ENCODE measurements around the gene USP50. TPM values are rescaled to one million over a fixed set of nuclear protein-coding genes. Genes with fewer than 3 reads are reported as not detected.
"Not testable (repeated sequence)": the region's sequence is repeated elsewhere in the genome, so short reads cannot be mapped to it uniquely, and the experiment has no call there.

The USP50 gene
- total RNA-seq, 1 experiment from 2014 or later = not detected

- in situ Hi-C loops (cut with HindIII; ENCODE audit: low sequenced_read_pairs) = no loop called here
- DNase-seq (ENCODE audit: low spot score) = no peak
These were observed 33.5 kb downstream of the USP50 start for GRCh38 chr15:50513001-50513400.

GRCh38 chr15:50506121-50506520, 40.3 kb downstream of the USP50 start:
- DNase-seq (ENCODE audit: low spot score) = no peak
- in situ Hi-C loops (cut with HindIII; ENCODE audit: low sequenced_read_pairs) = no loop called here

DNA sequence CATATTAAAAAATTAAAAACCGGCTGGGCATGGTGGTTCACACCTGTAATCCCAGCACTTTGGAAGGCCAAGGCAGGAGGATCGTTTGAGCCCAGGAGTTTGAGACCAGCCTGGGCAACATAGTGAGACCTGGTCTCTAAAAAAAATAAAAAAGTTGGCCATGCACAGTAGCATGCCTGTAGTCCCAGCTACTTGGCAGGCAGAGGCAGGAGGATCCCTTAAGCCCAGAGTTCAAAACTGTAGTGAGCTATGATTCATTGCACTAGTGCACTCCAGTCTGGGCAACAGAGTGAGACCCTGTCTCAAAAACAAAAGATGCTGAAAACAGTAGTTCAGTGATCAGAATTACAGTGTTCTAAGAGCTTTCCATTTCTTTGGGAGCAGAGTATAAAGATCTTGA, 40.8 kb downstream of the USP50 start:
- in situ Hi-C loops (cut with HindIII; ENCODE audit: low sequenced_read_pairs); DNase-seq (ENCODE audit: low spot score): not testable (repeated sequence)

DNA sequence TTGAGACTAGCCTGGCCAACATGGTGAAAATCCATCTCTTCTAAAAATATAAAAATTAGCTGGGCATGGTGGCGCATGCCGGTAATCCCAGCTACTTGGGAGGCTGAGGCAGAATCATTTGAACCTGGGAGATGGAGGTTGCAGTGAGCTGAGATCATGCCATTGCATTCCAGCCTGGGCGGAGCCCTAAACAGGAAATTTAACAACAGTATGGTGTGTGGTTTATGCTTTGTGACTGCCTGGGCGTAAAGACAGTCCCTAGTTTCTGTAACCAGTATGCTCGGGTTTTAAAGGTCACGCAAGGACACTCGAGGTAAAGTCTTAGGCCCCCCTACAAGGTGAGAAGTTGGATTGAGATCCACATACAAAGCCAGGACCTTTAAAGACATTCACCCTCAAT, 43.3 kb downstream of the USP50 start:
- no peak for DNase-seq (ENCODE audit: low spot score)
- in situ Hi-C loops (cut with HindIII; ENCODE audit: low sequenced_read_pairs) = no loop called here

- in situ Hi-C loops (cut with HindIII; ENCODE audit: low sequenced_read_pairs) = no loop called here
- no peak for DNase-seq (ENCODE audit: low spot score)
These were observed 44.7 kb downstream of the USP50 start for GRCh38 chr15:50501815-50502214.

DNA sequence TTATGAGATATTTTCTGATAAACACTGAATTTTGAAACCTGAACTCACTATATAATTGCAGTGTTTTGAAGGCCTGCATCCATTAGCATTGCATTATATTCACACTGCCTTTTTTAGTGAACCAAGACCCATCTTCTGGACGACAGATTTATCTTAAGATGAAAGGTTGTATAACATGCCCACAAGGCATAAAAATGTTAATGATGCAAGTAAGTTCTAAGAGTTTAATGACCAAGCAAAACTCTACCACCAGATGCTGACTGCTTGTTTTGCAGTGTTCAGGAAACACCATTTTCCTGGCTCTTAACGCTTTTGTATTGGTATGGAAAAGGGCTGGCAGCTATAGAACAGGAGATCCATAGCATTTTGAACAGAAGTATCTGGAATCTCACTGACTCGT, 46.1 kb downstream of the USP50 start:
- in situ Hi-C loops (cut with HindIII; ENCODE audit: low sequenced_read_pairs) = no loop called here
- no peak for DNase-seq (ENCODE audit: low spot score)

GRCh38 chr15:50496692-50497091, 49.8 kb downstream of the USP50 start:
- no peak for DNase-seq (ENCODE audit: low spot score)
- in situ Hi-C loops (cut with HindIII; ENCODE audit: low sequenced_read_pairs) = no loop called here

GRCh38 chr15:50494547-50494946, 51.9 kb downstream of the USP50 start:
- DNase-seq (ENCODE audit: low spot score); in situ Hi-C loops (cut with HindIII; ENCODE audit: low sequenced_read_pairs): not testable (repeated sequence)

DNA sequence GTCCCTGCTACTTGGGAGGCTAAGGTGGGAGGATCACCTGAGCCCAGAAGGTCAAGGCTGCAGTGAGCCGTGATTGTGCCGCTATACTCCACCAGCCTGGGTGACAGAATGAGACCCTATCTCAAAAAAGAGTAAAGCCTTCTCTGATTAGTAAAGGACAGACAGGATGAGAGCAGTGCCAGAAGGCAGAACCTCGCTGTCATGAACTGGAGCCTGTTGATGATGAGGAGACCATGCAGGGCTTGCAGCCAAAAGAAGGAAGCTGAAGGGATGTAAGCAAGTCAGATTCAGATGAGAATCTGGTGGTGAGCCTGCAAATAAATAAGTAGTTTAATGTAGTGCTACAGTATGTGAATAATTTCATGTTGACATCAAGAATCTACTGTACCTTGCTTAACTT, 52.8 kb downstream of the USP50 start:
- in situ Hi-C loops (cut with HindIII; ENCODE audit: low sequenced_read_pairs) = no loop called here
- no peak for DNase-seq (ENCODE audit: low spot score)

- in situ Hi-C loops (cut with HindIII; ENCODE audit: low sequenced_read_pairs) = no loop called here
- DNase-seq (ENCODE audit: low spot score) = no peak
These were observed 59.2 kb downstream of the USP50 start for GRCh38 chr15:50487287-50487686.

- in situ Hi-C loops (cut with HindIII; ENCODE audit: low sequenced_read_pairs) = no loop called here
- no peak for DNase-seq (ENCODE audit: low spot score)
These were observed 61.1 kb downstream of the USP50 start for GRCh38 chr15:50485389-50485788.

GRCh38 chr15:50484781-50485180, 61.7 kb downstream of the USP50 start:
- in situ Hi-C loops (cut with HindIII; ENCODE audit: low sequenced_read_pairs) = no loop called here
- DNase-seq (ENCODE audit: low spot score) = no peak

DNA sequence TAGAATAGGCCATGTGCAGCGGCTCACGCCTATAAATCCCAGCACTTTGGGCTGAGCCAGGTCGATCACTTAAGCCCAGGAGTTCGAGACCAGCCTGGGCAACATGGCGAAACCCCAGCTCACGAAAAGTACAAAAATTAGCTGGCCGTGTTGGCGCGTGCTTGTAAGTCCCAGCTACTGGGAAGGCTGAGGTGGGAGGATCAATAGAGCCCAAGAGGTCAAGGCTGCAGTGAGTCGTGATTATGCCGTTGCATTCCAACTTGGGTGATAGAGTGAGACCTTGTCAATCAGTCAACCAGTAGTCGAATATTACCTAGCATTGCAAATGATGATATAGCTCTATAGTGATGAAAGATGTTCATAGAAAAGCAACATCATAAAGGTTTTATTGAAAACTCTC, 70.3 kb downstream of the USP50 start:
- in situ Hi-C loops (cut with HindIII; ENCODE audit: low sequenced_read_pairs) = no loop called here
- DNase-seq (ENCODE audit: low spot score) = no peak

- in situ Hi-C loops (cut with HindIII; ENCODE audit: low sequenced_read_pairs) = no loop called here
- DNase-seq (ENCODE audit: low spot score) = no peak
These were observed 75.4 kb downstream of the USP50 start for GRCh38 chr15:50471072-50471471.

DNA sequence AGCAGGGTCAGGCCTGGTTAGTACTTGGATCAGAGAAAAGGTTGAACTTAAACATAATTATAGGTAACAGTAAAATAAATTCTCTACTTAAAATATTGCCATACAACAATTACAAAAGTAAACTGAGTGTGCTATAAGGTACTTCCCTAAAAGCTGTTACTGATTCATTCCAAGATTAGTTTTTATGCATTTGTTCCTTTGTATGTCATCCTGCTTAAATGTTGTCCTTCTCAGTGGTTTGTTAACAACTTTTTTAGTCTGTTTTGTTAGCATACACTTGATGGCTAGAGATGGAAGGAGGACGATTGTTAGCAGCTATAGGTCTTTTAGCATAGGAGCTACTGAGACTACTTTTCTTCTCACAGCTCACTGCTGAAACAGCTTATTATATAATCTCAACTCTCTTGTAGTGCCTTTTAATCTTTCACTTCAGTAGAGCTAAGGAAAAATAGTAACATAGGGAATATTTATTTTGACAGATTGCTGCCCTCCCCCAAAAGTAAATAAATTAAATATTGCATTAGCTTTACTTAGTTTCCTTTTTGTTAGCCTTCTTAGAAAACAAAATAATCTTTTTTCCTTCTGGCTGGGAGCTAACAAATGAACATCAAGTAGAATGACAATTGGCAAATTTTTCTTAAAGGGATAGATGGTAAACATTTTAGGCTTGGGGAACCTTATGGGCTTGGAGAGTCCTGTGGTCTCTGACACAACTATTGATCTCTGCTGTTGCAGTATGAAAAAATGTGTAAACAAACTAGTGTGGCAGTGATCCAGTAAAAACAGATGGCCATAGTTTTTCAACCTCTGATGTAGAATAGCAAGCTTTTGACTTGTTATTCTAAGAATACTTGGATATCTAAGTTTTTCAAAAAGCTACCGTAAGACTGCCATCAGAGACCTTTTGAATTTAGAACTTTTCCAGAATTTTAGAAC, 82.8 kb downstream of the USP50 start:
- DNase-seq (ENCODE audit: low spot score) = peak; percentile 60
- in situ Hi-C loops (cut with HindIII; ENCODE audit: low sequenced_read_pairs) = no loop called here

DNA sequence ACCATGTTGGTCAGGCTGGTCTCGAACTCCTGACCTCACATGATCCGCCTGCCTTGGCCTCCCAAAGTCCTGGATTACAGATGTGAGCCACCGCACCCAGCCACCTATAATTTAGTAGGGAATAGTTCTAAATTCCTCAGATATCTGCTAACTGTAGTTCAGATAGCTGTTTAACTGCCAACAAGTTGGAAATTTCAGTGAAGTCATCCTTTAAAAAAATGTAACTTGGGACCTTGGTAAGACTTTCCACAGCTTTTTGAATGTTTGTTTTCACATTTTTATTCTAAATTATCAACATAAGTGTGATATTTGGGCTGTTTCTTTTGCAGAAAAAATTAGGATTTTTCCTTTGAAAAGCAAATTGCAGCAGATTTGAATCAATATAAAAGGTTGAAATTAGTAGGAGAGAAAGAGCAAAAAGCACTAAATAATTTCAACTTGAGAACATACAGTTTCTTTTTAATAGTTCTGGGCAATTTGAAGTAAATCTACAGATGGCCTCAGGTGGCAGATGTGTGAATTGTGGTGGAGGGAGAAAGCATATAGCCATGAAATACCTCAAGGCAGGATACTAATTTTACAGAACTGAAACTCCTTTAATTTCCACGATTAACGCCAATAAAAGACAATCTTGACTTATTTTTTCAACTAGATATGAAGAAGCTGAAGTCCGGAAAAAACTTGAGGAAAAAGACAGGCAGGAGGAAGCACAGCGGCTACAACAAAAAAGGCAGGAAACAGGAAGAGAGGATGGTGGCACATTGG, 87.9 kb downstream of the USP50 start:
- in situ Hi-C loops (cut with HindIII; ENCODE audit: low sequenced_read_pairs) = no loop called here
- no peak for DNase-seq (ENCODE audit: low spot score)

DNA sequence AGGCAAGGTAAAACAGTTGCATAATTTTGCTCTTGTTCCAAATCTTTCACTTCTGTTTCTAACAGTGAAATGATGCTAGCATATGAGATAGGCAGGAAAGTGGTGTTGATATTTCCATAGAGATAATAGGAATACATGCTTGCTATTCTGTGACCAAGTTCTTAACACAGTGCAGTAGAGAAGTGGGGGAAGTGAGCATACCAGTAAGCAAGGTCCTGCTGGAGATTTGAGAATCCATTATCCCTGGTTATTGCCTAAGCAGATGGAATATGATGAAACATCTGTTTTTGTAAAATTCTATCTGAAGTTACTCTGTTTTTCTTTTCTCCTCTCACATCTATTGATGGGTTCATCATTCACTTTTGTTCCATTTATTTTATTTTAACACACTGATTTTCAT, 93.5 kb downstream of the USP50 start:
- DNase-seq (ENCODE audit: low spot score) = no peak
- in situ Hi-C loops (cut with HindIII; ENCODE audit: low sequenced_read_pairs) = no loop called here

All from G401 (cell line).